Heart left ventricle (tissue), 16 donors: ENCODE measurements around the gene SORT1. TPM values are rescaled to one million over a fixed set of nuclear protein-coding genes. Genes with fewer than 3 reads are reported as not detected.

Source experiments
- ATAC-seq, 4 donors: fragments of 200-7000 bp; cut with Tn5 transposase; one replicate each; pipeline ENCODE4 v1.9.1; 2020 to 2022; ENCODE audit warnings: moderate library complexity in 4 of 4, mild to moderate bottlenecking in 3 of 4, moderate number of reproducible peaks in 1 of 4
- DNase-seq, 5 donors: peaks; one replicate each; pipeline ENCODE4 v3.0.0-alpha.2; 2020
- H3K27ac ChIP-seq, 12 donors: fragments of 200-600 bp; sonication (generic) in 4 of 12; one replicate each; pipeline versions ENCODE4 v1.5.0 to v1.8.0; 2016 to 2022; ENCODE audit warnings: mild to moderate bottlenecking in 2 of 12
- H3K27me3 ChIP-seq, 9 donors: fragments of 200-600 bp; sonication (generic) in 2 of 9; one replicate each; pipeline versions ENCODE4 v1.5.1 to v1.8.0; 2016 to 2022; ENCODE audit warnings: mild to moderate bottlenecking in 3 of 9
- H3K36me3 ChIP-seq, 9 donors: fragments of 200-600 bp; sonication (generic) in 2 of 9; one replicate each; pipeline versions ENCODE4 v1.5.0 to v1.8.0; 2018 to 2022; ENCODE audit warnings: mild to moderate bottlenecking in 2 of 9
- H3K4me1 ChIP-seq, 12 donors: fragments of 200-600 bp; sonication (generic) in 4 of 12; one replicate each; pipeline versions ENCODE4 v1.5.0 to v1.8.0; 2016 to 2022; ENCODE audit warnings: mild to moderate bottlenecking in 3 of 12
- H3K4me3 ChIP-seq, 12 donors: fragments of 200-600 bp; sonication (generic) in 4 of 12; one replicate each; pipeline versions ENCODE4 v1.5.0 to v1.8.0; 2017 to 2022; ENCODE audit warnings: mild to moderate bottlenecking in 9 of 12, moderate library complexity in 4 of 12
- H3K9me3 ChIP-seq, 12 donors: fragments of 200-600 bp; sonication (generic) in 4 of 12; one replicate each; pipeline versions ENCODE4 v1.5.0 to v1.8.0; 2016 to 2022; ENCODE audit warnings: mild to moderate bottlenecking in 1 of 12
- CTCF ChIP-seq, 12 donors: fragments of 200-600 bp; sonication (generic) in 4 of 12; IDR thresholded peaks; one replicate each; pipeline versions ENCODE4 v1.5.0 to v1.8.0; 2018 to 2022; ENCODE audit warnings: antibody characterized with exemption in 12 of 12, mild to moderate bottlenecking in 5 of 12
- POLR2A ChIP-seq, 2 donors: fragments of 450-650 bp; IDR thresholded peaks; one replicate each; pipeline ENCODE4 v1.6.1; 2017; ENCODE audit warnings: antibody characterized with exemption in 2 of 2, mild to moderate bottlenecking in 2 of 2, moderate library complexity in 2 of 2
- WGBS, 4 donors: extraction: QIAGEN DNeasy Blood & Tissue Kit in 2 of 4; methylation state at CpG; one replicate each; pipeline versions ENCODE4 v1.1.5 to v1.1.7; 2013 to 2018; 5-methylcytosine and 5-hydroxymethylcytosine counted together
- intact Hi-C, 10 donors: fragments of 100-400 bp; cut with DNase I; formaldehyde crosslinking; loops; one replicate each; pipeline versions ENCODE4 v1.11.1 to v1.14.2; 2022
- polyA plus RNA-seq, 2 donors: library from polyadenylated mRNA; stranded (reverse); fragments of 200-250 nt; gene quantifications; one replicate each; pipeline ENCODE4 v1.2.3, GENCODE V29; 2013
- total RNA-seq, 9 donors: library from RNA; depleted of rRNA in 2 of 9; stranded (reverse); fragments of >200 nt in 2 of 9; fragmentation: NEBNext Ultra II Directional in 3 of 9; extraction: Animal tissue kit (Norgen Biotek cat#: 25700) in 3 of 9; gene quantifications; one replicate each; pipeline versions ENCODE4 v1.1.0 to v1.2.4, GENCODE V29; 2016 to 2023
- donor health status: ischemic (EF 13 %, LVEDD 7.1; RV severe dilation, severe dysfunction).
- donor health status: healthy with polysubstance abuse.
- donor health status: DM: no; HTN: yes; CAD: no.
- donor health status: DM: no; HTN: no; CAD: no.
- donor health status: ischemic (EF 25% LVEDD 6.9; RV normal size, moderate dysfunction).
- donor health status: ischemic (EF 25% LVEDD 5.7; RV mildly dilated, moderate dysfunction).
- donor health status: healthy.
- donor health status: DM: yes; HTN: yes; CAD: no.
- donor health status: ischemic (EF 35%, LVEDD 5.7; RV mildly dilated, moderate dysfunction).
- donor health status: nonischemic (EF 11% LVEDD 7.7; RV severe dilation, severe dysfunction).
- donor health status: DM: yes; HTN: yes; CAD: no.
- donor health status: PGD.
- donor health status: ischemic (EF 29% LVEDD 5.4; RV normal size, mild dysfunction).
- donor health status: nonischemic (EF 23%, LVEDD 6.1; RV moderate dilation, normal function).

The SORT1 gene
- total and polyA plus RNA-seq, 11 donors: 36.9 to 346 (median 145) TPM

GRCh38 chr1:109268431-109269211, 129.1 kb downstream of the SORT1 start:
- H3K4me1 ChIP-seq: peaks cover 0 to 6% (median 0%) of the 10 kb centered on the region in 12 donors
- DNase-seq (peak in 1 of 5 donors; percentile 20), ATAC-seq (no peak)
- no peaks in the 10 kb centered on the region for H3K27me3 ChIP-seq
- H3K9me3 ChIP-seq: no peaks in the 10 kb centered on the region
- TF ChIP-seq CTCF (IDR thresholded peaks at IDR 0.05) (no peak), POLR2A (IDR thresholded peaks at IDR 0.05) (no peak)
- intact Hi-C loops: loop anchor here in 1 of 10 donors (10.0 kb wide), 1 partner anchor 266 kb away; the partner anchor contains the start of gene GPR61
- no peak overlapping the region for H3K27ac ChIP-seq
- 91 to 94% (median 94%) methylated on average over 28 to 29 of the region's 29 CpGs for WGBS, 4 donors
- no peaks in the 10 kb centered on the region for H3K36me3 ChIP-seq
- H3K4me3 ChIP-seq: no peak overlapping the region

DNA sequence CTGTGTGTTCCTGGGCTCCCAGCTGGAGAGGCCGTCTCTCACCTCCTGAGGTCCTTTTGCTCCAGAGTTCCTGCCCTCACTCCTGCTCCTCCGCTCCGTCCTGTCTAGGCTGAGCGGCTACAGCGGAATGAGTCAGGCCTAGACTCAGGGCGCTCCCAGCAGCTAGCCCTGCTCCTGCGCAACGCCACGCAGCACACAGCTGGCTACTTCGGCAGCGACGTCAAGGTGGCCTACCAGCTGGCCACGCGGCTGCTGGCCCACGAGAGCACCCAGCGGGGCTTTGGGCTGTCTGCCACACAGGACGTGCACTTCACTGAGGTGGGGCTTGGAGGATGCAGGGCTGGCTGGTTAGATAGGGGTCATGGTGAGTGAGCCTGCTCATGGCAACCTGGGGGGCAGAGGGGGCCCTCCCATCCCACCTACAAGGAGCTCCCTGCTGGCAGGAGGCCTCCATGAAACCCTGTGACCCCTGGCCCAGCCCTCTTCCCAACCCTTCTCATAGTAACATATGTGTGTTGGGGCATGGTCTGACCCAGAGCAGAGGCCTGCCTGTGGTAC, 129.9 kb downstream of the SORT1 start:
- TF ChIP-seq POLR2A (IDR thresholded peaks at IDR 0.05): no peak
- TF ChIP-seq CTCF (IDR thresholded peaks at IDR 0.05): no peak
- DNase-seq (peak in 1 of 5 donors; percentile 13), ATAC-seq (no peak)
- intact Hi-C loops: loop anchor here in 1 of 10 donors (10.0 kb wide), 1 partner anchor 267 kb away; the partner anchor contains the start of gene GPR61
- H3K4me3 ChIP-seq: no peak overlapping the region
- H3K27me3 ChIP-seq: no peaks in the 10 kb centered on the region
- H3K27ac ChIP-seq: no peak overlapping the region
- H3K9me3 ChIP-seq: no peaks in the 10 kb centered on the region
- no peaks in the 10 kb centered on the region for H3K36me3 ChIP-seq
- WGBS, 4 donors: 89 to 94% (median 91%) methylated on average over 5 to 17 of the region's 17 CpGs
- H3K4me1 ChIP-seq: peaks cover 0 to 9% (median 0%) of the 10 kb centered on the region in 12 donors

DNA sequence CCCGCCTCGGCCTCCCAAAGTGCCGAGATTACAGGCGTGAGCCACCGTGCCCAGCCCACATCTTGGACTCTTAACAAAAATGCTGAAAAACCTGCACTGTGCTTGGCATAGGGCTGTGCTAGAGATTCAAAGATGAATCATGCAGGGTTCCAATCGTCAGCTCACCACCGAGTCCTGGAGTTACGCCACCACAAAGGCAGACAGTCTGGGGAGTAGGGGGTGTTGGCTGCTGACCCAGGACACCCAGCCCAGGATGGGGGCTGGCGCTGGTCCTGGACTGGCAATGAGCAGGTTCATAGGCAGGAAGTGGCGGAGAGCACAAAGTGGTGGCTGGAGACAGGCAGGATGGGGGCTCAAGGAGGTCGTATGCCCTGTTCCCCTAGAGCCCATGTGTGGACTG, 130.8 kb downstream of the SORT1 start:
- Histone ChIP-seq H3K36me3 (no peaks in the 10 kb centered on the region), H3K27me3 (no peaks in the 10 kb centered on the region), H3K9me3 (no peaks in the 10 kb centered on the region), H3K4me3 (no peak overlapping the region), H3K4me1 (peaks cover 0 to 9% (median 0%) of the 10 kb centered on the region in 12 donors), H3K27ac (no peak overlapping the region)
- 86 to 91% (median 88%) methylated on average over 10 to 11 of the region's 11 CpGs for WGBS, 4 donors
- intact Hi-C loops: loop anchor here in 1 of 10 donors (10.0 kb wide), 1 partner anchor 268 kb away; the partner anchor contains the start of gene GPR61
- TF ChIP-seq POLR2A (IDR thresholded peaks at IDR 0.05) (no peak), CTCF (IDR thresholded peaks at IDR 0.05) (no peak)
- DNase-seq (peak in 1 of 5 donors; percentile 18), ATAC-seq (no peak)

DNA sequence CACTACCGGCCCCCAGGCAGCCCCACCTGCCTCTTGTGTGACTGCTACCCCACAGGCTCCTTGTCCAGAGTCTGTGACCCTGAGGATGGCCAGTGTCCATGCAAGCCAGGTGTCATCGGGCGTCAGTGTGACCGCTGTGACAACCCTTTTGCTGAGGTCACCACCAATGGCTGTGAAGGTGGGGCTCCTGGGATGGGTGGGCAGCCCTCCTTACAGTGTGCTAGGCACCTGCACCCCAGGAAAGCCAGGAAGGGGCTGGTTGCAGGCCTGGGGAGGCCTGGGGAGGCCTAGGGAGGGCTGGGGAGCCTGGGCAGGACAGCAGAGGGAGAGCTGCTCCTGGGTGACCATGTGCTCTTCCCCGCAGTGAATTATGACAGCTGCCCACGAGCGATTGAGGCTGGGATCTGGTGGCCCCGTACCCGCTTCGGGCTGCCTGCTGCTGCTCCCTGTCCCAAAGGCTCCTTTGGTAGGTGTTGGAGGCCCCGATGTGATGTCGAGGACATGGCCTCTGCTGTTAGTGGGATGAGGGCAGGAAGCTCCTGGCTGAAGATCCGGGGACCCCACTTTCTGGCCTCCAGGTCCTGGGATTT, 131.9 kb downstream of the SORT1 start:
- DNase-seq: peak in 1 of 5 donors; percentile 20
- Histone ChIP-seq H3K9me3 (no peaks in the 10 kb centered on the region), H3K4me3 (no peak overlapping the region), H3K36me3 (no peaks in the 10 kb centered on the region), H3K4me1 (peaks cover 0 to 9% (median 0%) of the 10 kb centered on the region in 12 donors), H3K27me3 (no peaks in the 10 kb centered on the region), H3K27ac (no peak overlapping the region)
- 90 to 98% (median 94%) methylated on average over 13 of the region's 13 CpGs for WGBS, 4 donors
- no peak for ATAC-seq
- intact Hi-C loops: loop anchor here in 1 of 10 donors (10.0 kb wide), 1 partner anchor 269 kb away; the partner anchor contains the start of gene GPR61
- no peak for TF ChIP-seq CTCF (IDR thresholded peaks at IDR 0.05)
- no peak for TF ChIP-seq POLR2A (IDR thresholded peaks at IDR 0.05)
